IMR-90 (cell line): ENCODE measurements around the gene CETN1. TPM values are rescaled to one million over a fixed set of nuclear protein-coding genes. Genes with fewer than 3 reads are reported as not detected.

ENCODE experiments used
- ATAC-seq: fragments of 200-7000 bp; cut with Tn5 transposase; 2 replicates; pipeline ENCODE4 v1.9.1; 2020; ENCODE audit warnings: low read depth, mild to moderate bottlenecking, moderate library complexity
- BruUV-seq: library from RNA; stranded (reverse); fragments of 400-500 nt; replicated peaks from 2 replicates; lab custom pipeline; 2021; lab: Mats Ljungman, UMichigan
- CTCF ChIA-PET: fragments of 300-600 bp; formaldehyde crosslinking; extraction: SDS; loops from one replicate; lab custom pipeline; 2021; ENCODE audit warnings: antibody characterized with exemption; lab: Yijun Ruan, JAX
- POLR2A ChIA-PET: fragments of 300-600 bp; sonication (Branson Sonifier 250); formaldehyde crosslinking; loops from one replicate; lab custom pipeline; 2022; ENCODE audit warnings: antibody characterized with exemption; ENCODE audit not compliant: unreplicated experiment; lab: Charles Lee
- DNase-seq: peaks from one replicate; pipeline ENCODE4 v3.0.0; 2013
- H2AFZ ChIP-seq: replicated peaks from 2 replicates; pipeline ENCODE3; 2013; ENCODE audit warnings: low read length, mild to moderate bottlenecking; ENCODE audit not compliant: poor library complexity
- H2AK5ac ChIP-seq: 2 replicates; pipeline ENCODE4 v1.6.1; 2013; ENCODE audit warnings: low read depth, low read length, inconsistent platforms
- H2AK9ac ChIP-seq: replicated peaks from 2 replicates; pipeline ENCODE3; 2013; ENCODE audit warnings: mild to moderate bottlenecking, low read depth, low read length, moderate library complexity; ENCODE audit not compliant: poor library complexity
- H2BK120ac ChIP-seq: 2 replicates; pipeline ENCODE4 v1.6.1; 2013; ENCODE audit warnings: low read depth, low read length, inconsistent platforms
- H2BK15ac ChIP-seq: 3 replicates; pipeline ENCODE4 v1.6.1; 2013; ENCODE audit warnings: low read depth, low read length, inconsistent platforms
- H2BK20ac ChIP-seq: 2 replicates; pipeline ENCODE4 v1.6.1; 2013; ENCODE audit warnings: low read depth, mild to moderate bottlenecking, inconsistent platforms, low read length, moderate library complexity
- H2BK5ac ChIP-seq: 2 replicates; pipeline ENCODE4 v1.6.1; 2013; ENCODE audit warnings: mild to moderate bottlenecking, low read depth, low read length, inconsistent platforms; ENCODE audit not compliant: poor library complexity, severe bottlenecking
- H3K14ac ChIP-seq: replicated peaks from 2 replicates; pipeline ENCODE4 v1.6.1; 2013; ENCODE audit warnings: low read depth, low read length, inconsistent platforms
- H3K18ac ChIP-seq: 2 replicates; pipeline ENCODE4 v1.6.1; 2013; ENCODE audit warnings: low read depth, low read length, control low read depth
- H3K23ac ChIP-seq: 2 replicates; pipeline ENCODE4 v1.6.1; 2013; ENCODE audit warnings: low read depth, low read length, inconsistent platforms
- H3K27ac ChIP-seq: 2 replicates; pipeline ENCODE4 v1.5.1; 2013; ENCODE audit warnings: mild to moderate bottlenecking, control low read depth, low read length; ENCODE audit not compliant: insufficient read depth
- H3K27me3 ChIP-seq: 2 replicates; pipeline ENCODE4 v1.6.1; 2013; ENCODE audit warnings: low read length; ENCODE audit not compliant: control insufficient read depth, insufficient read depth
- H3K36me3 ChIP-seq: 2 replicates; pipeline ENCODE4 v1.6.1; 2013; ENCODE audit warnings: low read length, mixed read lengths; ENCODE audit not compliant: control insufficient read depth, insufficient read depth
- H3K4ac ChIP-seq: 2 replicates; pipeline ENCODE4 v1.6.1; 2013; ENCODE audit warnings: low read depth, low read length, inconsistent platforms
- H3K4me1 ChIP-seq: 2 replicates; pipeline ENCODE4 v1.6.1; 2013; ENCODE audit warnings: low read length, mixed read lengths; ENCODE audit not compliant: control insufficient read depth, insufficient read depth
- H3K4me2 ChIP-seq: 2 replicates; pipeline ENCODE4 v1.6.1; 2013; ENCODE audit warnings: low read depth, mild to moderate bottlenecking, control low read depth, low read length, moderate library complexity
- H3K4me3 ChIP-seq: 2 replicates; pipeline ENCODE4 v1.5.1; 2013; ENCODE audit warnings: low read depth, mild to moderate bottlenecking, control low read depth, low read length, moderate library complexity; ENCODE audit not compliant: insufficient read depth
- H3K56ac ChIP-seq: 2 replicates; pipeline ENCODE4 v1.6.1; 2013; ENCODE audit warnings: low read length, inconsistent platforms; ENCODE audit not compliant: insufficient read depth; ENCODE audit errors: extremely low read depth
- H3K79me1 ChIP-seq, 2 experiments: 2 replicates each; pipeline ENCODE4 v1.6.1; 2013; ENCODE audit warnings: low read length in 2 of 2, inconsistent platforms in 1 of 2, low read depth in 1 of 2
- H3K9ac ChIP-seq: 2 replicates; pipeline ENCODE4 v1.6.1; 2013; ENCODE audit warnings: low read depth, low read length, control low read depth
- H3K9me1 ChIP-seq: 2 replicates; pipeline ENCODE4 v1.6.1; 2013; ENCODE audit warnings: low read length, inconsistent platforms; ENCODE audit not compliant: insufficient read depth
- H3K9me3 ChIP-seq: 2 replicates; pipeline ENCODE4 v1.6.1; 2013; ENCODE audit warnings: low read length; ENCODE audit not compliant: control insufficient read depth, insufficient read depth
- H4K20me1 ChIP-seq: 2 replicates; pipeline ENCODE4 v1.6.1; 2013; ENCODE audit warnings: low read length, inconsistent platforms; ENCODE audit not compliant: insufficient read depth
- H4K5ac ChIP-seq: 2 replicates; pipeline ENCODE4 v1.6.1; 2013; ENCODE audit warnings: mild to moderate bottlenecking, low read depth, low read length, control low read depth
- H4K8ac ChIP-seq, 2 experiments: 2 replicates each; pipeline ENCODE4 v1.6.1; 2013; ENCODE audit warnings: low read depth in 2 of 2, low read length in 2 of 2, control low read depth in 1 of 2, inconsistent platforms in 1 of 2
- H4K91ac ChIP-seq: 2 replicates; pipeline ENCODE4 v1.6.1; 2013; ENCODE audit warnings: low read depth, low read length, inconsistent platforms; ENCODE audit not compliant: insufficient read depth
- MAFK ChIP-seq: IDR thresholded peaks from 2 replicates; pipeline ENCODE4 v1.6.1; 2012; ENCODE audit warnings: low read depth, low read length, improper control_type of control experiment
- NFE2L2 ChIP-seq: fragments of 150-350 bp; IDR thresholded peaks from 2 replicates; pipeline ENCODE4 v1.6.1; 2016; ENCODE audit warnings: low read depth, mild to moderate bottlenecking, low read length
- POLR2A ChIP-seq: IDR thresholded peaks from 2 replicates; pipeline ENCODE4 v1.6.1; 2012; ENCODE audit warnings: mild to moderate bottlenecking, low read depth, low read length
- RAD21 ChIP-seq: IDR thresholded peaks from 2 replicates; pipeline ENCODE4 v1.6.1; 2012; ENCODE audit warnings: low read length, improper control_type of control experiment
- WGBS, 2 experiments: methylation state at CpG; one replicate each; pipeline versions ENCODE4 v1.1.5 to v1.1.7; 2013; ENCODE audit warnings: missing lambda C conversion rate in 2 of 2; ENCODE audit not compliant: insufficient read length in 1 of 2; ENCODE audit errors: extremely low coverage in 2 of 2; 5-methylcytosine and 5-hydroxymethylcytosine counted together
- dilution Hi-C: fragments of 300-500 bp; cut with HindIII; formaldehyde crosslinking; loops from one replicate; pipeline ENCODE4 v1.14.3; 2018; ENCODE audit warnings: low sequenced_read_pairs; ENCODE audit not compliant: unreplicated experiment
- in situ Hi-C: fragments of 300-500 bp; cut with MboI; formaldehyde crosslinking; loops from 3 replicates; pipeline ENCODE4 v1.14.3; 2019; ENCODE audit warnings: low sequenced_read_pairs, inconsistent platforms, mixed read lengths
- intact Hi-C: fragments of 100-400 bp; cut with micrococcal nuclease; formaldehyde crosslinking; loops from 2 replicates; pipeline ENCODE4 v1.10.0; 2022
- polyA plus RNA-seq, 3 experiments: library from polyadenylated mRNA; depleted of rRNA; stranded (reverse); fragments of >200 nt; gene quantifications; 2 replicates each; pipeline ENCODE4 v1.2.3, GENCODE V29; 2012; ENCODE audit warnings: low replicate concordance in 1 of 3
- total RNA-seq: library from RNA; depleted of rRNA; stranded (reverse); fragments of >200 nt; gene quantifications from 2 replicates; pipeline ENCODE4 v1.2.3, GENCODE V29; 2012

The CETN1 gene
- total and polyA plus RNA-seq, 2 of the 4 experiments (the other 2 are of a cell fraction) = not detected

DNA sequence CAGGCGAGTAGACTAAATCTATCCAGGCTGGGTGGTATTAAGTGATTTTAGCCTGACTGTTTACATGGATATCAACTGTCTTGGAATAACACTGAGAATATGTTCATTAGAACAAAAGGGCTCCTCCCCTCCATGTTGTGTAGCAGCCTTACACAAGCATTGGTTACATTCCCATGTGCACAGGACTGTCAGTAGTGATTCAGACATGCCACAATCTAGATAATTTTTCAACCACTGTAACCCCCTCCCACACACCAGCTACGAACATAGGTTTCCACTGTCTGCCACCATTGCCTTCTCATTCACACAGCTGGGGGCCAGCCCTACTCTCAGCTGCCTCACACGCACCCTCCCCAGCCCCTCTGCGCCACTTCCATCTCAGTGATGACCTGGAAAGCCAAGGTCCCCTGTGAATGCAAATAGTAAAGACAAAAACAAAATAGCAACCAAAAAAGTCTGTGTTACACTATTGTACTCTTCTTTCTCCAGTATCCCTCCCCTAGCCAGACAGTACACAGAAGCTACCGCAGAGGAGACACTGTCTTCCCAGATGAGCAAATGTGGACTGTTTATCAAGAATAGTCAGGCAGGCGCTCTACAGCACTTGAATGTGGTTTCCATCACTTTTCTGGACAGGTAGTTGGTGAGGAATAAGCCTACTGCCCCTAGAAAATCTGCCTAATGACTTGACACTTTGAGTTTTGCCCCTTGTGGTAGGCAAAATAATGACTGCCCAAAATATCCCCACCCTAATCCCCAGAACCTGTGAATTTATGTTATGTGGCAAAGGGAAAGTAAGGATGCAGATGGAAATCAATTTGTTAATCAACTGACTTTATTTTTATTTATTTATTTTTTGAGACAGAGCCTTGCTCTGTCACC is 49.3 kb downstream of the CETN1 start:
- Histone ChIP-seq H3K23ac (no peak overlapping the region), H3K36me3 (no peaks in the 10 kb centered on the region), H3K27ac (no peak overlapping the region), H2AK9ac (no peak overlapping the region), H2AK5ac (no peak overlapping the region), H3K4ac (no peak overlapping the region), H3K14ac (no peak overlapping the region), H4K8ac (no peak overlapping the region), H2AFZ (no peak overlapping the region), H3K9me1 (0 out of 2 replicates have a peak, but pooled peaks cover 3% of the 10 kb centered on the region), H3K4me1 (no peaks in the 10 kb centered on the region; the same call in 1 of the 2 replicates), H2BK20ac (no peak overlapping the region), H3K79me1 (no peaks in the 10 kb centered on the region), H3K27me3 (peaks cover 5% of the 10 kb centered on the region), H3K9ac (no peak overlapping the region), H3K9me3 (no peaks in the 10 kb centered on the region), H3K56ac (no peak overlapping the region), H3K4me2 (no peak overlapping the region), H2BK15ac (no peak overlapping the region), H4K5ac (no peak overlapping the region), H3K18ac (no peak overlapping the region), H4K20me1 (no peaks in the 10 kb centered on the region), H2BK120ac (no peak overlapping the region), H4K91ac (no peak overlapping the region), H3K4me3 (no peak overlapping the region), H2BK5ac (no peak overlapping the region)
- dilution Hi-C loops (no loop called here), intact Hi-C loops (no loop called here), in situ Hi-C loops (no loop called here)
- TF ChIP-seq MAFK (no peak), NFE2L2 (no peak), POLR2A (no peak), RAD21 (no peak)
- POLR2A ChIA-PET = no interaction called here
- CTCF ChIA-PET = interaction anchor here (1.0 to 1.1 kb wide), 2 partner anchors 20 to 28 kb away, joined by 4 read pairs; no protein-coding TSS in a partner anchor
- WGBS, 2 experiments = 0% methylated on average over 1 of the region's 6 CpGs; no CpG with 5 or more reads in 1 of the 2 experiments
- DNase-seq = no peak
- no peak for ATAC-seq
- no TSS peak for BruUV-seq
